SK-N-MC (cell line): ENCODE measurements around the gene ALG1L2.
"Not testable (repeated sequence)": the region's sequence is repeated elsewhere in the genome, so short reads cannot be mapped to it uniquely, and the experiment has no call there.

Experiments
- DNase-seq: peaks from one replicate; pipeline ENCODE4 v3.0.0-alpha.2; 2011; ENCODE audit warnings: low read depth, low spot score
- H3K27ac ChIP-seq: fragments of 200-600 bp; sonication (generic); 2 replicates; pipeline ENCODE4 v1.5.1; 2016; ENCODE audit warnings: mixed run types
- H3K36me3 ChIP-seq: fragments of 200-600 bp; sonication (generic); 2 replicates; pipeline ENCODE4 v1.6.1; 2017; ENCODE audit warnings: antibody characterized with exemption, low read length, mixed read lengths; ENCODE audit not compliant: insufficient read depth
- H3K4me3 ChIP-seq: fragments of 200-600 bp; sonication (generic); 2 replicates; pipeline ENCODE4 v1.5.1; 2016
- H3K9ac ChIP-seq: fragments of 200-600 bp; sonication (generic); 2 replicates; pipeline ENCODE4 v1.8.0; 2017; ENCODE audit warnings: mixed run types, mixed read lengths; ENCODE audit not compliant: insufficient read length
- H3K9me3 ChIP-seq: fragments of 200-600 bp; sonication (generic); 2 replicates; pipeline ENCODE4 v1.6.1; 2017; ENCODE audit warnings: low read depth, mild to moderate bottlenecking, antibody characterized with exemption, low read length, moderate library complexity, mixed read lengths
- EZH2 ChIP-seq: fragments of 200-600 bp; sonication (generic); IDR thresholded peaks from one replicate; pipeline ENCODE4 v1.6.1; 2017; ENCODE audit warnings: antibody characterized with exemption
- FOXP2 ChIP-seq: optimal IDR thresholded peaks from 2 replicates; pipeline ENCODE3; 2011; ENCODE audit warnings: mild to moderate bottlenecking, moderate library complexity; ENCODE audit not compliant: insufficient read depth; ENCODE audit errors: extremely low read length, control extremely low read depth
- POLR2AphosphoS5 ChIP-seq: IDR thresholded peaks from 2 replicates; pipeline ENCODE4 v1.6.1; 2012; ENCODE audit warnings: mild to moderate bottlenecking, low read depth, low read length, borderline replicate concordance

ALG1L2 gene

DNA sequence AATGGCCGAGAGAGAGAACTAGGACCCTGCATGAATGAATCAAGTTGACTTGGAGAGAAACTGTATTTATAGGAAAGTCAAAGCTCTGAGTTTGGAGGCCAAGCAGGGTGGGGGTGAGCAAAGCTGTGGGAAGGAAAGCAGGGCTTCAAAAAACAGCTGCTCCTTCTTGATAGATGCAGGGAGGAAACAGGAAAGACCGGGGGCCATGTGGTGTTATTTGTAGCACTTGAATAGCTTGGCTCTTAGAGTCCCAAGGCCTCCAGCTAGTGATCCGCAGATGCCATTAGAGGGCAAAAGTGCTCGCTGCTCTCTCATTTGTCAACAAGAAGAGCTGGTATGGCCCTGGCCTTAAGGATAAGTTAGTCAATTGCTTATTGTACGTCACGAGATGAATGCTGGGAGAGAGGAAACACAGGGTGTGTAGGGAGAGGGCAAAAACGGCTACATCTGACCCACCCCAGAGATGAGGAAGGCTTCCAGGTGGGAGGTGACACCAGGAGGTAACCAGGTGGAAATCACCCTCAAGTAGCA, at the start of gene ALG1L2:
ALG1L2 (plus strand) TSS at position 481 of the 531 bp plus-strand sequence. CDS start 186 bp downstream, outside the sequence.
- TF ChIP-seq FOXP2 = no peak
- no peak for TF ChIP-seq EZH2
- no peak for TF ChIP-seq POLR2AphosphoS5
- H3K27ac ChIP-seq = no peak within 1 kb of the TSS
- H3K9me3 ChIP-seq = no peaks in the 10 kb centered on the region
- no peak within 1 kb of the TSS for H3K4me3 ChIP-seq
- H3K36me3 ChIP-seq = no peaks in the 10 kb centered on the region
- DNase-seq = no peak
- H3K9ac ChIP-seq = no peak within 1 kb of the TSS

GRCh38 chr3:130037126-130037815, 44.4 kb upstream of the ALG1L2 start:
- not testable (repeated sequence) for H3K9ac ChIP-seq, DNase-seq, H3K27ac ChIP-seq, H3K36me3 ChIP-seq, H3K9me3 ChIP-seq, H3K4me3 ChIP-seq

DNA sequence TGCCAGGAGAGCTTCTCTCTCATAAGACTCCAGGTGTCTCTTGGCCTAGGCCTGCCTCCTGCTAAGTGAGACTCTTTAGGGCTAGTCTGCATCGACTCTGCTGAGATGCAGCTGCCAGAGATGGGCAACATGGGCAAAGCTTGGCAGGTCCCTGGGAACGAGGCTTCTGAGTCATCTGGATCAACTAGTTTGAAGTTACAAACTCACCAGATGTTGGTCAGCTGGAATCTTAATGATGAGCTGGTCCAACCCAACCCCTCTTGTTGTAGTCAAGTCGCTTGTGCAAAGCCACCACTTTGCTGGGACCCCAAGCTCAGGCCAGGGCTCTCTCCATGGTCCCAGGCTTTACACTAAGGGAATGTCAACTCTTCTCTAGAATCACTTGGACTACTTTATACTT, 38.9 kb upstream of the ALG1L2 start:
- not testable (repeated sequence) for H3K9me3 ChIP-seq, H3K4me3 ChIP-seq, H3K36me3 ChIP-seq, H3K27ac ChIP-seq, DNase-seq, H3K9ac ChIP-seq

DNA sequence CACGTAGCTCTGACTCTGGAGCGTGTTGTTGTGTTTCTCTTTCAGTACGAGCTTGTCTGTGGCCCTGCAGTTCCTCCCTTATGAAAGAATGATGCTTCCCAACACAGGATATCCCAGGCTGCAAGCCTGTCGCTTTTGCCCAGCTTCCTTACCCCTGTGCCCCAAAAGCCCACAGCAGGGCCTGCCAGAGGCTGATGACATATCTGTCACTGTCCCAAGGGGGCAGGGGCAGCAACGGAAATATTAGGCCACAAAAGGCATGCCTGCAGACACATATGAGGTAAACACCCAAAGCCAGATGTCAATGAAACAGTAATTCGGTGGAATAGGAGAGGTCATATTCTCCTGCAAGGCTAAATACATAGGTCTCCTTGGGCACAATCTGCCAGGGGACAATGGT, 38.0 kb upstream of the ALG1L2 start:
- not testable (repeated sequence) for DNase-seq, H3K27ac ChIP-seq, H3K36me3 ChIP-seq, H3K9me3 ChIP-seq, H3K9ac ChIP-seq, H3K4me3 ChIP-seq

- no peak overlapping the region for H3K4me3 ChIP-seq
- no peak for DNase-seq
- H3K27ac ChIP-seq = no peak overlapping the region
These were observed 37.3 kb upstream of the ALG1L2 start for GRCh38 chr3:130044370-130044769.

DNA sequence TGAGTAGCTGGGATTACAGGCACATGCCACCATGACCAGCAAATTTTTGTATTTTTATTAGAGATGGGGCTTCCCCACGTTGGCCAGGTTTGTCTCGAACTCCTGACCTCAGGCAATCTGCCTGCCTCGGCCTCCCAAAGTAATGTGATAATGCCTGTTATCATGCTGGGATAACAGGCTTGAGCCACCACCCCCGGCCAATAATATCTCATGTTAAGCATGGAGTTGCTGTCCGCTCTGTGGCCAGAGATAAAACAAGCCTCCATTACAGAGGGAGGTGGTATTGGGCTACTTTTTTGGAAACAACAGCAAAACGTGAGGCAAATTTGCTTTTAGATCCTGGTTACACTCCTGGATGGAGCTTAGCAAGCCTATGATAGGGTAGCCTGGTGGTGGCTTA, 32.9 kb upstream of the ALG1L2 start:
- Histone ChIP-seq H3K27ac (no peak overlapping the region), H3K36me3 (no peaks in the 10 kb centered on the region), H3K4me3 (no peak overlapping the region), H3K9ac (no peak overlapping the region), H3K9me3 (no peaks in the 10 kb centered on the region)
- no peak for DNase-seq
- TF ChIP-seq POLR2AphosphoS5 (no peak), FOXP2 (no peak), EZH2 (no peak)

More at GRCh38 chr3:130044370-130044769, 37.3 kb upstream of the ALG1L2 start:
- no peak for TF ChIP-seq FOXP2
- no peak for TF ChIP-seq EZH2
- no peak for TF ChIP-seq POLR2AphosphoS5
- H3K9me3 ChIP-seq = no peaks in the 10 kb centered on the region
- H3K36me3 ChIP-seq = no peaks in the 10 kb centered on the region
- no peak overlapping the region for H3K9ac ChIP-seq

- DNase-seq, H3K9ac ChIP-seq, H3K4me3 ChIP-seq: not testable (repeated sequence)
These were observed 29.3 kb upstream of the ALG1L2 start for GRCh38 chr3:130052366-130052765.

DNA sequence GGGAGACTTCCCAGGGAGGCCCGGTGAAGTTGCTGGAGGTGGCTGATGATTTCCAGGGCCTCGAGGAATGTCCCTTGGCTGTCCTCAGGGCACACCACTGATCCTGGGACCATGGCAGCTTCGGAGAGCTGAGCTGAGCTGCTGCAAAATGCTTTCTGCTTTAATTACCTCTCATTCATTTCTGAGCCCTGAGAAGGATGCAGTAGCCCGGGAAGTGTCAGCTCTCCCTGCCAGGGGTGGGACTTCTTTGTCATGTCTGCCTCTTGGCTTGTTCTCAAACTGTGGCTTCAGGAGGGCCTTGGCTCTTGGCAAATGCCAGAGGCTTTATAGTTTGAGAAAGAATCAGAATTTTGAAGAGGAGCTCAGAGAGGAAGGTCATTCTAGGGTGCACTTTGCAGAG, 28.7 kb upstream of the ALG1L2 start:
- H3K36me3 ChIP-seq, H3K9me3 ChIP-seq, H3K27ac ChIP-seq, H3K9ac ChIP-seq, DNase-seq, H3K4me3 ChIP-seq: not testable (repeated sequence)

More at GRCh38 chr3:130052366-130052765, 29.3 kb upstream of the ALG1L2 start:
- not testable (repeated sequence) for H3K9me3 ChIP-seq, H3K36me3 ChIP-seq, H3K27ac ChIP-seq

DNA sequence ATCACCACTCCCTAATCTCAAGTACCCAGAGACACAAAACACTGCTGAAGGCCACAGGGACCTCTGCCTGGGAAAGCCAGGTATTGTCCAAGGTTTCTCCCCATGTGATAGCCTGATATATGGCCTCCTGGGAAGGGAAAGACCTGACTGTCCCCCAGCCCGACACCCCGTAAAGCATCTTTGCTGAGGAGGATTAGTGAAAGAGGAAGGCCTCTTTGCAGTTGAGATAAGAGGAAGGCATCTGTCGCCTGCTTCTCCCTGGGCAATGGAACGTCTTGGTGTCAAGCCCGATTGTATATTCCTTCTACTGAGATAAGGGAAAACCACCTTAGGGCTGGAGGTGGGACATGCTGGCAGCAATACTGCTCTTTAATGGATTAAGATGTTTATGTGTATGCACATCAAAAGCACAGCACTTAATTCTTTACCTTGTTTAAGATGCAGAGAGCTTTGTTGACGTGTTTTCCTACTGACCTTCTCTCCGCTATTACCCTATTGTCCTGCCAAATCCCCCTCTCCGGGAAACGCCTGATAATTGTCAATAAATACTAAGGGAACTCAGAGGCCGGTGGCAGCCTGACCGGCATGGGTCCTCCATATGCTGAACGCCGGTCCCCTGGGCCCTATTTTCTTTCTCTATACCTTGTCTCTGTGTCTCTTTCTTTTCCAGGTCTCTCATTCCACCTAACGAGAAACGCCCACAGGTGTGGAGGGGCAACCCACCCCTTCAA, 23.9 kb upstream of the ALG1L2 start:
- H3K4me3 ChIP-seq, H3K9ac ChIP-seq, H3K27ac ChIP-seq, H3K9me3 ChIP-seq, H3K36me3 ChIP-seq, DNase-seq: not testable (repeated sequence)

- not testable (repeated sequence) for H3K9me3 ChIP-seq, H3K9ac ChIP-seq, H3K36me3 ChIP-seq, H3K4me3 ChIP-seq, H3K27ac ChIP-seq, DNase-seq
These were observed 23.4 kb upstream of the ALG1L2 start for GRCh38 chr3:130058267-130058657.

DNA sequence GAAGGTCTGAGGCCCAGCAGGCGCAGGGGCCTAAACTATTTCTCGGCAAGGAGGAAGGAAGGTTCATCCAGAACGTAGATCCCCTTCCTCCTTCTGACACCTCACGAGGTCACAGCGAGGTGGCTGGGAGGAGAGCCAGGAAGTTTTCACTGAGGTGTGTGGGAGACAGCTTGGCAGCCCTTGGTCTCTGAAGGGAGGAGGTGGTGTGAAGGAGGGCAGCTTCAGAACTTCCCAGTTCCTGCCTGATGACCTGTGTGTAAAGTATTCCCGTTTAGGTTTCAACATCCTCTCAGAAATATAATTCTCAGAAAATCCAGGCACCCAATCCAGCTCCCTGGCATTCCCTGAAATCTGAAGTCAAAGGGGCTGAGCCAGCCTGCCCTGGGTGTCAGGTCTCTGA, 22.9 kb upstream of the ALG1L2 start:
- not testable (repeated sequence) for DNase-seq, H3K27ac ChIP-seq, H3K9me3 ChIP-seq, H3K36me3 ChIP-seq, H3K4me3 ChIP-seq, H3K9ac ChIP-seq

DNA sequence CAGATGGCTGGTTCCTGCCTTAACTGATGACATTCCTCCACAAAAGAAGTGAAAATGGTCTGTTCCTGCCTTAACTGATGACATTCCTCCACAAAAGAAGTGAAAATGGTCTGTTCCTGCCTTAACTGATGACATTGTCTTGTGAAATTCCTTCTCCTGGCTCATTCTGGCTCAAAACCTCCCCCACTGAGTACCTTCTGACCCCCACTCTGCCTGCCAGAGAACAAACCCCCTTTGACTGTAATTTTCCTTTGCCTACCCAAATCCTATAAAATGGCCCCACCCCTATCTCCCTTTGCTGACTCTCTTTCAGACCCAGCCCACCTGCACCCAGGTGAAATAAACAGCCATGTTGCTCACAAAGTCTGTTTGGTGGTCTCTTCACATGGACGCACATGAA, 22.5 kb upstream of the ALG1L2 start:
- H3K9me3 ChIP-seq, H3K4me3 ChIP-seq, DNase-seq, H3K36me3 ChIP-seq, H3K27ac ChIP-seq, H3K9ac ChIP-seq: not testable (repeated sequence)
